ENCODE results near the gene TMEM167B.
A peak's percentile ranks its signal among the peaks of the same experiment; 100 is the strongest.
"Not testable (repeated sequence)": the region's sequence is repeated elsewhere in the genome, so short reads cannot be mapped to it uniquely, and the experiment has no call there.

TMEM167B gene

DNA sequence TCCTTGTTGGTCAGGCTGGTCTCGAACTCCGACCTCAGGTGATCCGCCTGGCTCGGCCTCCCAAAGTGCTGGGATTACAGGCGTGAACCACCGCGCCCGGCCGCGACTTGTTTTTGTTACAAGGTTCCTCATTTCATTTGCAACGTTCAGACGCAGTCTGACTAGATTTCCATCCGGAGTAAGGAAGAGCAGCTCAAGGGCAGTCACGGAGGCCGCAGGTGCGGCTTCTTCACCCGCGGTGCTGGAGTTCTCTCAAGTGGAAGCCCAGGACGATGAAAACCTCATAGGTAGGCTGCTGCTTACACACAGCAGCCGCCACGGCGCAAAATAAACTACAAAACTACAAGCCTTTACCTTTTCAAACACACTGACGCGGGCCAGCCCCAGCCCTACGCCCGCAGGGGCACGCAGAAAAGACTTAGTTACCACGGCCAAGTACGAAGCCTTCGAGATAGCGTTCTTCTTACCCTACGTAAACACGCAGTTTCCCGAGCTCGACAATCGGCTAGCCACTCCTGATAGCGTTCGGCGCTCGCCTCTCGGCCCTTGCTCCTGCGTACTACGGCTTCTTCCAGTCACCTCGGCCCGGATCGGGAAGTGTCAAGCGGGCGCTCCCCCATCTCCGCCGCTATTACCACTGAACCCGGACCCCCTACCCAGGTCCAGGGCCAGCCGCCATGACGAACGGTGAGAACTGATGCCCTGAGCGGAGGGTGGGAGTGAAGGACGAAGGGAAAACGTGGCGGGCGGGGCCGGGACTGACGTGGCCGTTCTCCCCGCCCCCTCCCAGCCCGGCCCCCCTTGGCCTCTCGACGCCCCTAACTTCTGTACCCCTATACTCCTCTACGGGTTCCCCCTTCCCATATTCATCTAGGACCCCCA is at the start of gene TMEM167B:
Gene TMEM167B, plus strand, starts transcription at position 569 of the 882 bp plus-strand sequence. Its CDS starts 109 bp downstream, at position 678.
- DNase-seq (ENCODE audit: low read depth in 2 of 3, low spot score in 1 of 3): peak; percentile 78 to 83 (median 82)

DNA sequence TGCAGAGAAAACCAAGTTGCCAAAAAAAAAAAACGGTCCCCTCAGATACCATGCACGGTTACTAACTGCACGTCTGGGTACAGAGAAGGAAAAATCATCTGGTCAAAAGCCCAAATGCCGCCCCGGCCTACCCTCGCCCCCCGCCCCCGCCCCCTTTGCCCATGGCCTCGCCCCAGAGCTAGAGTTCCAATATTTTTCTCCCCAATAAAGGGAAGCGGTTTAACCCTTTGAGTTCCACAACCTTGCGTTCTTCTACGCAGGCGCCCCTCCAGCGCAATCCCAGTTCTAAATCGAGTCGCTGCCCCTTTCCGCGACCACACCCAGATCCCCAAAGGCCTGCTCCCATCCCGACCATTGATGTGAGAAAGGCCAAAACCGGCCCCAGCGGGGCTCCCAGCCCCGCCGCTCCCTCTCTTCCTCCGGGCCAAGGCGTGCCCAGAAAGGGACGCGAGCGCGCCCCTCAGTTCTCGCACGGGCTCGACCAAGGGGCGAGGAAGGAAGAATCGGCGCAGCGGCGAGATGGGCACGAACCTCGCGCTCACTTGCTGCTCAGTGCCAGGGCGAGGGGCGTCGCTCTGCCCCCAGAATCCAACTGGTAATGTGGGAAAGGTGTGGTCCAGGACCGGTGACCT is 49.5 kb upstream of the TMEM167B start:
- DNase-seq (ENCODE audit: low read depth in 2 of 3, low spot score in 1 of 3): peak in 2 of 3 donors; percentile 7 to 8

DNA sequence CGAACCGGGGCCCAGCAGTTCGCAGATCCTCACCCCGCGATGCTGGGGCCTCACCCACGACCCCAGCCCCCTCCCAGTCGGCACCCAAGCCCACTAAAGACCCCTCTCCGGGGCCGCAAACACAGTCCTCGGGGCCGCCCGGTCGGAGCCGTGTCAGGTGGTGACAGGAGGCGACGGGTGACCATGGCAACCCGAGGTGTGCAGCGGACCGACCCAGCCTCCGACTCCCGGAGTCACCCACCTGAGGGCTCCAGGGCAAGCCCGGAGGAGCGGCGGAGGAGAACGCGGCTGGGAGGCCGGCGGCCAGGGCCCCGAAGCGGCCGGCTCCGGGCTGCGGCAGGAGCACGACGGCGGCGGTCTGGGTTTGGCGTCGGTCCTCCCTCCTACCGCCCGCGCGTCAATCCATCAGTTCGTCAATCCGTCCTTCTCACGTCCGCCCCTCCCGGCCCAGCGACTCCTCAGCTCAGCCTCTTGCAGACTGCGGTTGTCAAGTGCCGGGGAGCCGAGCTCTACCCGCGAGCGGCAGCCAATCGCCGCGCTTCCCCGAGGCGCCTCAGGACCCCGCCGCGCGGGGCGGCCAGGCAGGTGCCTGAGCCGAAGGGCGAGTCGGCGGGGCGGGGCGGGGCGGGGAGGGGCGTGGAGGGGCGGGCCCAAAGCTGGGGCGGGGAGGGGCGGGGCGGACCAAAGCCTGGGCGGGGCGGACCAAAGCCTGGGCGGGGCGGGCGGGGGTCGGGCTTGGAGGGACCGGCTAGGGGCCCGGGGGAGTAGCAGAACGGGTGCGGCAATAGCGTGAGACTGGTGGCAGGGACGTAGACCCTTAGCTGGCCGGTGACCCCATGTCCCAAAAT is 48.7 kb upstream of the TMEM167B start, which contains the start of gene WDR47:
Gene WDR47, minus strand, starts transcription at position 482 of the 848 bp plus-strand sequence. CDS start 18,590 bp downstream, outside the sequence.
- peak; percentile 89 to 95 (median 93) for DNase-seq (ENCODE audit: low read depth in 2 of 3, low spot score in 1 of 3)

DNA sequence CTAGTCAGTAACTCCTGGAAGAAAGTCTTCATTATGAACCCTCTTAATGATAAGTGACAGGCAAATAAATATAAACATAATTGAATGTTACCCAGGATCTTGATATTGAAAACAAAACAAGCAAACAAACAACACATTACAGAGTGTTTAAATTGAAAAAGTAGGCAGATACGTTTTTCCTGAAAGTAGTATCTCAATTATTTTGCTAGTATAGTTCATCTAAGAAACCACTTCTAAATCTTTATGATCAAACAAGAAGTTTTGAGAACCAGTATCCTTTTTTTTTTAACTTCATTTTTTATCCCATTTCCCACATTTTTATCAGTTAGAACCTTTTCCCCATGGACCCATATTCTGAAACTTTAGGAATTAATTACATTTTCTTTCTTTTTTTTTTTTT is 45.0 kb upstream of the TMEM167B start:
- no peak for DNase-seq (ENCODE audit: low read depth in 2 of 3, low spot score in 1 of 3)

DNA sequence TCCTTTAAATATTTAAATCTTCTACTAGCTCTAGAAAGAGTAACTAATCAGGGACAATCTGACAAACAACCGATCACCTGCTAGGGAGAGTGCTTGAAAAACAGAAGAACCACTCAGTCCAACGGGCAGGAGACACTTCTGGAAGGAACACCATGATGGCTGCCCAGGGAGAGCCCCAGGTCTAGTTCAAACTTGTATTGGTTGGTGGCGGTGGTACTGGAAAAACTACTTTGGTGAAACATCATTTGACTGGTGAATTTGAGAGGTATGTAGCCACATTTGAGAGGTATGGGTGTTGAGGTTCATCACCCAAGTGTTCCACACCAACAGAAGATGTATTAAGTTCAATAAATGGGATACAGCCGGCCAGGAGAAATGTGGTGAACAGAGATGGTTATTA is 43.9 kb upstream of the TMEM167B start:
- no peak for DNase-seq (ENCODE audit: low read depth in 2 of 3, low spot score in 1 of 3)

DNA sequence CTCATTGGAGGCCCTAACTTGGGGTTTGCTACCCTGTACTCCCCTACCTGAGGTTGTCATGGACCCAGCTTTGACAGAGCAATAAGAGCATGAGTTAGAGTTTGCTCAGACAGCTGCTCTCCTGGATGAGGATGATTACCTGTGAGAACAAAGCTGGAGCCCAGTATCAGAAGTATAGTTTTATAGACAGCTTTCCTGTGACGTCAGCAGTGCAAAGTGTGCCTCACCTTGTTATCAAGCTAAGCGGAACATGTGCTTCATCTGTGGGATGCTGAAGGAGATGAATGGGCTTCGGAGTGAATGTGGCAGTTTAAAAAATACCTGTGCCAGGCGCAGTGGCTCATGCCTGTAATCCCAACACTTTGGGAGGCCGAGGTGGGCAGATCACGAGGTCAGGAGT is 43.2 kb upstream of the TMEM167B start:
- no peak for DNase-seq (ENCODE audit: low read depth in 2 of 3, low spot score in 1 of 3)

DNA sequence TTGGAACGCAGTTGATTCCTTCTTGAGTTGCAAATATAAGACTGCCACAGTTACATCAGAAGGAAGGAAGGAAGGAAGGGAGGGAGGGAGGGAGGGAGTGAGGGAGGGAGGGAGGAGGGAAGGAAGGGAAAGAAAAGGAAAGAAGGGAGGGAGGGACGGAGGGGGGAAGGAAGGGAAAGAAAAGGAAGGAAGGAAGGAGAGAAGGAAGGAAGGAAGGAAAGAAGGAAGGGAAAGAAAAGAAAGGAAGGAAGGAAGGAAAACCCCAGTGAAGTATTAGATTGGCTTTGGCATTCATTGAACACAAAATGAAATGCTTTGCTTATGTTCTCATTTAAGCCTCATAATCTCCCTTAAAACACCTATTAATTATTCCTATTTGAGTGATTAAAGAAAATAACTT is 42.2 kb upstream of the TMEM167B start:
- no peak for DNase-seq (ENCODE audit: low read depth in 2 of 3, low spot score in 1 of 3)

DNA sequence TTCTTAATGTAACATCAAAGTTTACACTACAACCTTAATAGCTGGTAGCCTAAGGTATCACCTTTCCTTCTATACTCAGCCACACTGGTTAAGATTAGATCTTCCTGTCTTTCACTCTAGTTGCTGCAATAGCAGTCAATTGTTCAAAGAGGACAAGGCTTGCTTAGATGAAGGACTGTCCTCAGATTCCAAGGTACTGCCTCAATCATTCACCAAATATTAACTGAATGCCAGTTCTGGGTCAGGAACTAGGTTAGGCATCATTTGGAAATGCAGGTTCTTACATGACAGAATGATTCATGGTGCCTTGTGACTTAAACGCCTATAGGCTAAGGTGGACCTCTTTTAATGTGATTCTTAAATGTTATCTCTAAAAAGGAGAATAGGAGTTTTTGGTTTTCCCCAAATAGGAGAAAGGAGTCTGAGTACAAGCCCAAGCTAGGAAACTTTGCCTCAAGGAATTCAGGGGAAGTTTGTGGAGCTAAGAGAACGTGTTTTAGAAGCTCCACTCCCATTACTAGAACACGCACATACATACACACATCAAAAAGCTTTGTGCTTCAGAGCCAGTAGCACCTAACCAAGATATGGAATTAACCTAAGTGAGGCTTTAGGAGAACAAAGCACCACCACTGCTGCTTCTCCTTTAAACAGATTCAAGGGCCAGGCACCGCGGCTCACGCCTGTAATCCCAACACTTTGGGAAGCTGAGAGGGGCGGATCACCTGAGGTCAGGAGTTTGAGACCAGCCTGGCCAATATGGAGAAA is 40.2 kb upstream of the TMEM167B start:
- DNase-seq (ENCODE audit: low read depth in 2 of 3, low spot score in 1 of 3): no peak

DNA sequence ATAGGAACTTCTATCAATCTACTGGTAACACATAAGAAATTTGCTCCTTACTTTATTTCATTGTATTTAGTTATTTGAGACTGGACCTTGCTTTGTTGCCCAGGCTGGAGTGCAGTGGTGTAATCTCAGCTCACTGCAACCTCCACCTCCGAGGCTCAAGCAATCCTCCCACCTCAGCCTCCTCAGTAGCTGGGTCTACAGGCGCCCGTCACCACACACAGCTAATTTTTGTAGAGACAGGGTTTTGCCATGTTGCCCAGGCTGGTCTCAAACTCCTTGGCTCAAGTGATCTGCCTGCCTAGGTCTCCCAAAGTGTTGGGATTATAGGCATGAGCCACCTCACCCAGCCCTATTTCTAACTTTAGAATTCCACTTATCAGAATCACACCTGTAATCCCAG is 38.4 kb upstream of the TMEM167B start:
- DNase-seq (ENCODE audit: low read depth in 2 of 3, low spot score in 1 of 3): not testable (repeated sequence)

DNA sequence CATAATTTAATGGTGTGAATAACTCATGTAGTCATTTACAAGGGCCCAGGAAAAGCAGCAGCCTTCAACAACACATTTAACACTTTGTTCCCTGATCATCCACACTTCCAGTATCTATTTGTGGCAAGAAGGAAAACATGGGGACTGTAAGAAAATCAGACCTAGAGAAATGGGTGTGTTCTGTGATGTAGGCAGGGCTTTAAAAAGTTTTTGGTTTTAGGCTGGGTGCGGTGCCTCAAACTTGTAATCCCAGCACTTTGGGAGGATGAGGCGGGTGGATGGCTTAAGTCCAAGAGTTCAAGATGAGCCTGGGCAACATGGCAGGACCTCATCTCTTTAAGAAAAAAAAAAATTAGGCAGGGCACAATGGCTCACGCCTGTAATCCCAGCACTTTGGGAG is 34.5 kb upstream of the TMEM167B start:
- no peak for DNase-seq (ENCODE audit: low read depth in 2 of 3, low spot score in 1 of 3)

DNA sequence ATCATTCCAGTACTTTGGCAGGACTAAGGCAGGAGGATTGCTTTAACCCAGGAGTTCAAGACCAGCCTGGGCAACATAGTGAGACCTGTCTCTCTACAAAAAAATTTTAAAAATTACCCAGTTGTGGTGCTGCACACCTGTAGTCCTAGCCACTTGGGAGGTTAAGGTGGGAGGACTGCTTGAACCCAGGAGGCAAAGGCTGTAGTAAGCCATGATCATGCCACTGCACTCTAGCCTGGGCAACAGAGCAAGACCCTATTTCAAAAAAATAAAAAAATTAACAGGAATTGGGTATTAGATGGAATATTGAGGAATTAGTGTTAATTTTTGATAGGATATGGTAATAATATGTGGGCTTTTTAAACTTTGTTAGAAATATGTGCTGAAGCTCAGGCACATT is 31.5 kb upstream of the TMEM167B start:
- no peak for DNase-seq (ENCODE audit: low read depth in 2 of 3, low spot score in 1 of 3)

DNA sequence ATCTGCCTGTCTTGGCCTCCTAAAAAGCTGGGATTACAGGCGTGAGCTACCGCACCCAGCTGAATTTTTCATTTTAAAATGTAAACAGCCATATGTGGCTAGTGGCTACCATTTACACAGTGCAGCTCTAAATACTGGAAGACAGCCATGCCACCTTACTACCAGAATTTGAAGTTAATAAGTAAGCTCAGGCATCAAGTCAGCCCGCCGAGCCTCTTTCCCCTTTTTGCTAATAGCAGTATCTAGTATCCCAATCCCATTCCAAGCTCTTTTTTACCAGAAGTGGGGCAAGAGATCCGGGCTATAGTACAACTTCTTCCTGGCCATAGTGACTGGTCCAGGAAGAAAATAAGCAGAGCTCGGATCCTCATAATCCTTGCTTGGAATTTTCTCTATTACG is 29.9 kb upstream of the TMEM167B start:
- no peak for DNase-seq (ENCODE audit: low read depth in 2 of 3, low spot score in 1 of 3)

DNA sequence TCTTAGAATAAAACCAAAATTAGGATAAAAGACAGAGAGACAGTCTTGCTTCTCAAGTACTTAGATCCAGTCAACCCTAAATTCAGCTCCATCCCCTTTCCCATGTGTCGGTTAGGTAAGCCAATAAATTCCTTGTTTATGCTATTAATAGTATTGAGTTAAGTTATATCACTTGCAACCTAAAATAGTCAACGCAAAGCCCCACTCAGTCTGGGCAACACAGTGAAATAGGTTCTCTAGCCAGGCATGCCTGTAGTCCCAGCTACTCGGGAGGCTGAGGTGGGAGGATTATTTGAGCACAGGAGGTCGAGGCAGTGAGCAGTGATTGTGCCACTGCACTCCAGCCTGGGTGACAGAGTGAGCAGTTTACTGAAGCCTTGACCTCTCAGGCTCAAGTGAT is 29.4 kb upstream of the TMEM167B start:
- DNase-seq (ENCODE audit: low read depth in 2 of 3, low spot score in 1 of 3): no peak

DNA sequence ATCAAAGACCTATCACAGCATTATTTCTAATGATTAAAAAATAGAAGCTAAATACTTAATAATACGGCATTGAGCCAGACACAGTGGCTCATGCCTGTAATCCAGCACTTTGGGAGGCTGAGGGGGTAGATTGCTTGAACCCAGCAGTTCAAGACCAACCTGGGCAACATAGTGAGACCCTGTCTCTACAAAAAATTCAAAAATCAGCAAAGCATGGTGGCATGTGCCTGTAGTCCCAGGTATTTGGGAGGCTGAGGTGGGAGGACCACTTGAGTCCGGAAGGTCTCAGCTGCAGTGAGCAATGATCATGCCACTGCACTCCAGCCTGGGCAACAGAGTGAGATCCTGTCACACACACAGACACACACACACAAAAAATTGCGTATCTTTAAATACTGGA is 25.4 kb upstream of the TMEM167B start:
- no peak for DNase-seq (ENCODE audit: low read depth in 2 of 3, low spot score in 1 of 3)

DNA sequence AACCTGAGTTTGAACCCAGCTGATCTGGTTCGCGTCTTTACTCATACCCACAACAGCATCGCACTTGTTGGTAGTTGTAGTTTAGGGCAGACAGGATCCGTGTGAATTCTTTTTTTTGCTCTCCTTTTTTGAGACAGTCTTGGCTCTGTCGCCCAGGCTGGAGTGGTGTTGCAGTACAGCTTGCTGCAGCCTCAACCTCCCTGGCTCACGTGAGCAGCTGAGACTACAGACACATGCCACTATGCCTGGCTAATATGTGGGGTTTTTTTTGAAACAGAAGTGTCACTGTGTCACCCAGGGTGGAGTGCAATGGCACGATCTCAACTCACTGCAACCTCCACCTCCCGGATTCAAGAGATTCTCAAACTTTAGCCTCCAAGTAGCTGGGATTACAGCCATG is 22.7 kb upstream of the TMEM167B start:
- no peak for DNase-seq (ENCODE audit: low read depth in 2 of 3, low spot score in 1 of 3)

DNA sequence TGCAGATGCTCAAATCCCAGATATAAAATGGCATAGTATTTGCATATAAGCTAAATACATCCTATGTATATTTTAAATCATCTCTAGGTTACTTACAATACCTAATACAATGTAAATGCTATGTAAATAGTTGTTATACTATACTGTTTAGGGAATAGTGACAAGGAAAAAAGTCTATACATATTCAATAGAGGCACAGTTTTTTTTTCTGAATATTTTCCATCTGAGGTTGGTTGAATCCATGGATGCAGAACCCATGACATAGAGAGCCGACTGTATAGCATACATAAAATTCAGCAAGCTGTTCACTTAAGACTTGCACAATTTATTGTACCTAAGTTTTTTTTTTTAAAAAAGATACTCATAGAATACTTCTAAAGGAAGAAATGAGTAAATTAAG is 21.3 kb upstream of the TMEM167B start:
- DNase-seq (ENCODE audit: low read depth in 2 of 3, low spot score in 1 of 3): no peak

DNA sequence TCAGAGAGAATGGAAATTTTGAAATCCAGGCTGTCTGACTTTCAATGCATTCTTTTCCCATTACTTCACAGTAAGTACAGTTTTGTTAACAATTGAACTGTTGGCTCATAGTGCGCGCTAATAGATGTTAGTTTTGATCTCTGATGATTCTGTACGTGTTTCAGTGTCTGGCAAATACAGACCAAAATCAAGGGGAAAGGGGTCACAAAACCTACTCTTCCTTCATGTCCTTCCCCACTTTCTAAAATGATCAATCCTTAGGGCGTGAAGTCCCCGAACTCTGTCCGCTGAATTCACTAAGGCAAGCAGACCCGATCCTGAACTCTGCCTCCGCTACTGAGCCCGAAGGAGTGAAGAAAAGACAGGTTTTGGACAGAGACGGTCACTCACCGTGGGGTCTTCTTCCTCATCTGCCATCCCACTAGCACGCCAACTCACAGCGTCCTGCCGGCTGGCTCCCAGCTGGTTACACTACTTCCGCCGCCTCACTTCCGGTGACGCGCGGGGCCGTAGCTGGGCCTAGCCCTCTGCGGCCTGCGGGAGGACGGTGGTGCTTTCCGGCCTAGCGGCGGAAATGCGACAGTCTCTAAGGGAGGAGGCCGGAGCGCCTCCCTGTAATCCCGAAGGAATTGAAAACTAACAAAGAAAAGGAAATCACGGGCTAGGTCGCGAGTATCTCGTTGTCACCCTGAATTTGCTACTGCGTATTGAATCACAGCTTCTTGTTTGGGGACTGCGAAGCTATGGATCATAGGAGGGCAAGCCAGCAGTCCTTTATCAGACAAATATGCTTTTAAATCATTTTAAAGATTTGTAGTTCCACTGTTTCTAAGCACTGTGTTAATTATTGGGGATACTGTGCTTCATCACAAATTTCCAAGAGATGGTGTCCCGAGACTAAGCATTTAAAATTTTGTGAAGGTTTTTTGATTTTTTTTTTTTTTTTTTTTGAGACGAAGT is 14.8 kb upstream of the TMEM167B start, which contains the start of gene TAF13:
Gene TAF13, minus strand, starts transcription at position 473 of the 960 bp plus-strand sequence. Its CDS starts 56 bp downstream, at position 417.
- peak; percentile 78 to 88 (median 79) for DNase-seq (ENCODE audit: low read depth in 2 of 3, low spot score in 1 of 3)

DNA sequence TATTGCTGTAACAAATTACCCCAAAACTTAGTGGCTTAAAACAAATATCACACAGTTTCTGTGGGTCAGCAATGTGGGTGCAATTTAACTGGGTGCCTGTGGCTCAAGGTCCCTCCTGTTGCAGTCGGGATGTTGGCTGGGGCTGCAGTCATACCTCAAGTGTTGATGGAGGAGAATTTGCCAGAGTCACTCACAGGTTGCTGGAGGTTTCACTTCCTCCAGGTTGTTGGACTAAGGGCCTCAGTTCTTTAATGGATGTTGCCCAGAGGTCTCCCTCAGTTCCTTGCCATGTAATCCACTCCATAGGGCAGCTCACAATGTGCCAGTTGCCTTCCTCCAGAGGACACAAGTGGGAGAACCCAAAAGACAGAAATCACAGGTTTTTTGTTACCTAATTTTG is 12.2 kb upstream of the TMEM167B start:
- no peak for DNase-seq (ENCODE audit: low read depth in 2 of 3, low spot score in 1 of 3)

DNA sequence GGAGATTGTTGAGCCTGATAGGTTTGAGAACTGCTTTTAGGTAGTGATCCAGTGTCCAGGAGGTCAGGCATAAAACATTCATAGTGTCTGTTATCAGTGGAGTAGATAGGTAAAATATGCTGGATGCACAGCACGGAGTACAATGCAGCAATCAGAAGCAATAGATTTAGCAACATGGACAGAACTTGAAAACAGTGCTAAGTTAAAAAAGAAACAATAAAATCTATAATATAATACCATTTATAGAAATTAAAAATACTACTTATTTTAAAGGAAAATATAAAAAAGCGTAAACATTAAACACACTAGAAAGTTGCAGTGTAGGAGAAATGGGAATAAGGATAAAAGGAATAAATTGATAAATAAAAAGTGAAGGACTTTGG is 11.3 kb upstream of the TMEM167B start:
- DNase-seq (ENCODE audit: low read depth in 2 of 3, low spot score in 1 of 3): no peak

Measured in stimulated activated CD4-positive, alpha-beta T cell treated with anti-CD3 and anti-CD28 coated beads, Interleukin-12 subunit alpha, Interleukin-12 subunit beta, amount 100 ng/mL, for 48 hours (primary cell).